Bronchial smooth muscle cell (primary cell): ENCODE data around the gene NDN. TPM values are rescaled to one million over a fixed set of nuclear protein-coding genes. Genes with fewer than 3 reads are reported as not detected.

Experiments used
- total RNA-seq: library from RNA; depleted of rRNA; stranded (reverse); fragments of >200 nt; gene quantifications from 2 replicates; pipeline ENCODE4 v1.2.1, GENCODE V29; 2014

The NDN gene, protein sequence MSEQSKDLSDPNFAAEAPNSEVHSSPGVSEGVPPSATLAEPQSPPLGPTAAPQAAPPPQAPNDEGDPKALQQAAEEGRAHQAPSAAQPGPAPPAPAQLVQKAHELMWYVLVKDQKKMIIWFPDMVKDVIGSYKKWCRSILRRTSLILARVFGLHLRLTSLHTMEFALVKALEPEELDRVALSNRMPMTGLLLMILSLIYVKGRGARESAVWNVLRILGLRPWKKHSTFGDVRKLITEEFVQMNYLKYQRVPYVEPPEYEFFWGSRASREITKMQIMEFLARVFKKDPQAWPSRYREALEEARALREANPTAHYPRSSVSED
- 34.1 and 36.9 TPM in 2 replicates for total RNA-seq

DNA sequence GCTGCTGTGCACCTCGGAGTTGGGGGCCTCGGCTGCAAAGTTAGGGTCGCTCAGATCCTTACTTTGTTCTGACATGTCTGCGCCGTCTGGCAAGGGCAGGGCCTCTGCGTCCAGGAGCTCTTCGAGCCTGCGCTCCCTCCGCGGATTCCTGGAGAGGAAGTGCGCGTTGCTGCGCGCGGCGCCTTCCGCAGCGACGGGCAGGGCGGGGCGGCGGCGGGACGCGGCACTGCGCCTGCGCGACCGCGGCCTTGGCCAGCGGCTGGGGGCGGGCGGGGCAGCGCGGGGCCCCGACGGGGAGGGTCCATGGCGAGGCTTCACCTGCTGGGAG lies at the start of gene NDN:
NDN (minus strand) TSS at position 163 of the 328 bp plus-strand sequence; CDS start at position 75, 88 bp downstream.

DNA sequence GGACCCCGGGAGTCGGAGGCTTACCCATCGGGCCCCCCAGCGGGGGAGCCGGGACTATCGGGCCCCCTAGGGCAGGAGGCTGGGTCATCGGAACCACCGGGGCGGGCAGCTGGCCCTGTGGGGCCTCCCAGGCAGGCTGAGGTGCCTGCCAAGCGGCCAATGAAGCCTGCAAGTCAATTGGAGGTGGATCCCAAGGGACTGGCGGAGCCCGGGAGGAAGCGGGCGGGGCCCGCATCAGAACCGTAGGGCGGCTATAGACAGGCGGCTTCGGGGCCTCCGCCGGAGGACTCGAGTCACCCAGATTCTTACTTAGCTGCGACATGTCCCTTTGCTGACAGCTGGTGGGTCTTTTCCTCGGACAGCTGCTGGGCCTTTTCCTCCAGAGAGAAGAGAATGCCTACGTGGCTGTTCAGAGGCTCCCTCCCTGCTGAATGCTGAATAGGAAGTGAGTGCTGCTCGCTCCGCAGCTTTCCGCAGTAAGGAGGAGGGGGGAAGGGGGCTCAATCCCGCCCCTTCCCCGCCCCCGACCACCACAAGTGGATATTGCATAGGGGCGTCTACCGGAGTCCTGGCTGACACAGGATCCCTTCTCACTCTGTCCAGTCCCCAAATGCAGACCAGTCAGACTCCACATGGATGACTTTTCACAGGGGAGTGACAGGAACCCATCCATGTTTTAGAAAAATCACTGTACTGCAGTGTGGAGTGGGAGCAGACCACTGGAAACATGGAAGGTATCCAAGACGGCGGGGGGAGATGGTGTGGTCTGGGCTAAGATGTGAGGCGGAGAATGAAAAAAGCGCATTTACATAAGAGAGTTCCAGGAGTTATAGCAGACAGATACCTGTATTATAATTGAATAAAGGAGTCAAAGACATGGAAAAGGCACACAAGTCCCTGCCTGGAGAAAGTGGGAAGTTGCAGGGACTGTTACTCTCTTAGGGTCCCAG lies 39.4 kb downstream of the NDN start, which contains the start of gene MAGEL2:
MAGEL2 (minus strand) TSS at position 447 of the 950 bp plus-strand sequence; CDS start at position 322, 125 bp downstream.

Other genes starting within 250 kb of the NDN start
- not detected in 2 replicates for gene GOLGA6L2, start 240.1 kb downstream of the NDN start, total RNA-seq
- gene MKRN3, start 121.6 kb downstream of the NDN start, total RNA-seq: 0.09 and 0.32 TPM in 2 replicates
- gene MAGEL2, start 39.4 kb downstream of the NDN start, total RNA-seq: under 0.01 TPM in 2 replicates